ENCODE data around the gene PTPRJ.

PTPRJ gene

GRCh38 chr11:48041877-48042695, 61.7 kb downstream of the PTPRJ start:
- DNase-seq, result no peak

GRCh38 chr11:48043111-48043990, 63.0 kb downstream of the PTPRJ start:
- DNase-seq, result no peak

- DNase-seq, result no peak
These were observed 63.7 kb downstream of the PTPRJ start for GRCh38 chr11:48043991-48044512.

GRCh38 chr11:48044577-48044976, 64.2 kb downstream of the PTPRJ start:
- no peak for DNase-seq

- DNase-seq, result no peak
These were observed 65.2 kb downstream of the PTPRJ start for GRCh38 chr11:48045536-48045935.

- peak; percentile 63 for DNase-seq
These were observed 67.3 kb downstream of the PTPRJ start for GRCh38 chr11:48047616-48048015.

- DNase-seq, result no peak
These were observed 68.7 kb downstream of the PTPRJ start for GRCh38 chr11:48049036-48049435.

GRCh38 chr11:48050304-48050703, 69.9 kb downstream of the PTPRJ start:
- no peak for DNase-seq

- DNase-seq, result no peak
These were observed 71.0 kb downstream of the PTPRJ start for GRCh38 chr11:48051217-48051830.

GRCh38 chr11:48052183-48053044, 72.1 kb downstream of the PTPRJ start:
- DNase-seq, result peak; percentile 65

GRCh38 chr11:48054994-48055291, 74.6 kb downstream of the PTPRJ start:
- no peak for DNase-seq

- no peak for DNase-seq
These were observed 75.2 kb downstream of the PTPRJ start for GRCh38 chr11:48055292-48056132.

- no peak for DNase-seq
These were observed 76.2 kb downstream of the PTPRJ start for GRCh38 chr11:48056325-48057183.

GRCh38 chr11:48058064-48058463, 77.7 kb downstream of the PTPRJ start:
- no peak for DNase-seq

- DNase-seq, result no peak
These were observed 78.4 kb downstream of the PTPRJ start for GRCh38 chr11:48058788-48059187.

GRCh38 chr11:48062649-48063048, 82.3 kb downstream of the PTPRJ start:
- no peak for DNase-seq

GRCh38 chr11:48063424-48063978, 83.1 kb downstream of the PTPRJ start:
- DNase-seq, result peak; percentile 98

GRCh38 chr11:48064306-48064705, 83.9 kb downstream of the PTPRJ start:
- DNase-seq, result peak; percentile 93

- DNase-seq, result peak; percentile 56
These were observed 86.8 kb downstream of the PTPRJ start for GRCh38 chr11:48066881-48067800.
